Osteocyte (in vitro differentiated cells): ENCODE results near the gene TFF1. TPM values are rescaled to one million over a fixed set of nuclear protein-coding genes. Genes with fewer than 3 reads are reported as not detected.

Experiments
- DNase-seq: peaks from one replicate; pipeline ENCODE4 v3.0.0; 2021; ENCODE audit warnings: mixed read lengths; ENCODE audit not compliant: unreplicated experiment; ENCODE audit errors: extremely low spot score
- H3K27ac Mint-ChIP-seq: one replicate; pipeline ENCODE4 v1.8.0; 2021; ENCODE audit warnings: mild to moderate bottlenecking, mixed read lengths; ENCODE audit not compliant: unreplicated experiment
- H3K27me3 Mint-ChIP-seq: one replicate; pipeline ENCODE4 v1.8.0; 2021; ENCODE audit warnings: mixed read lengths; ENCODE audit not compliant: unreplicated experiment
- H3K36me3 Mint-ChIP-seq: one replicate; pipeline ENCODE4 v1.8.0; 2021; ENCODE audit warnings: mixed read lengths; ENCODE audit not compliant: unreplicated experiment
- H3K4me1 Mint-ChIP-seq: one replicate; pipeline ENCODE4 v1.8.0; 2021; ENCODE audit warnings: mixed read lengths; ENCODE audit not compliant: unreplicated experiment
- H3K4me3 Mint-ChIP-seq: one replicate; pipeline ENCODE4 v1.8.0; 2021; ENCODE audit warnings: mild to moderate bottlenecking, moderate library complexity, mixed read lengths; ENCODE audit not compliant: unreplicated experiment
- H3K9me3 Mint-ChIP-seq: one replicate; pipeline ENCODE4 v1.8.0; 2021; ENCODE audit warnings: mixed read lengths; ENCODE audit not compliant: unreplicated experiment
- total RNA-seq: library from RNA; stranded (reverse); gene quantifications from 2 replicates; pipeline ENCODE4 v1.2.1, GENCODE V29; 2021
- TF ChIP-seq, protein P1 (sequence below): fragments of 200-600 bp; sonication (generic); IDR thresholded peaks from 2 replicates; pipeline ENCODE4 v1.5.0; 2021; ENCODE audit warnings: antibody characterized with exemption, mild to moderate bottlenecking, moderate library complexity

The TFF1 gene
- total RNA-seq, 1 donor from 2014 or later, result not detected

DNA sequence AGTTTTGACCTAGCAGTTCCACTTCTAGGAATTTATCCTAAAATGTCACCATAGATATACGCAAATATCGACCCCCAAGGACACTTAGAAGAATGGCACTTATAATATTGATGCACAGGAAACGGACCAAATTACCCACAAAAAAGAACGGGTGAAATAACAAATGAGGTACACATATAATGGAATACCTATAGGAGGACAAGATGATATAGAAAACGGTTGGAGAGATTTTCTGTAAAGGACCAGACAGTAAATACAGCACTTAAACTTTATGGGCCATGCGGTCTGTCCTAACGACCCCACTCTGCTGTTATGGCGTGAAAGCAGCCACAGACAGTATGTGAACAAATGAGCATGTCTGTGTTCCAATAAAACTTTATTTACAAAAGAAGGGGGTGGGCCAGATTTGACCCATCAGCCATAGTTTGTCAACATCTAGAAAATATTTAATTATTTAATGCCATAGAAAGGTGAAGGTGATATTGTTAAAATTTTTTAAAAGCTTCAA is 27.2 kb upstream of the TFF1 start:
- H3K9me3 Mint-ChIP-seq, result no peaks in the 10 kb centered on the region
- H3K36me3 Mint-ChIP-seq, result no peaks in the 10 kb centered on the region
- peak overlapping the region; percentile 63 for H3K27ac Mint-ChIP-seq
- no peak for DNase-seq
- H3K4me1 Mint-ChIP-seq, result peaks cover 40% of the 10 kb centered on the region
- H3K4me3 Mint-ChIP-seq, result no peak overlapping the region
- peaks cover 28% of the 10 kb centered on the region for H3K27me3 Mint-ChIP-seq
- TF ChIP-seq, protein P1, sequence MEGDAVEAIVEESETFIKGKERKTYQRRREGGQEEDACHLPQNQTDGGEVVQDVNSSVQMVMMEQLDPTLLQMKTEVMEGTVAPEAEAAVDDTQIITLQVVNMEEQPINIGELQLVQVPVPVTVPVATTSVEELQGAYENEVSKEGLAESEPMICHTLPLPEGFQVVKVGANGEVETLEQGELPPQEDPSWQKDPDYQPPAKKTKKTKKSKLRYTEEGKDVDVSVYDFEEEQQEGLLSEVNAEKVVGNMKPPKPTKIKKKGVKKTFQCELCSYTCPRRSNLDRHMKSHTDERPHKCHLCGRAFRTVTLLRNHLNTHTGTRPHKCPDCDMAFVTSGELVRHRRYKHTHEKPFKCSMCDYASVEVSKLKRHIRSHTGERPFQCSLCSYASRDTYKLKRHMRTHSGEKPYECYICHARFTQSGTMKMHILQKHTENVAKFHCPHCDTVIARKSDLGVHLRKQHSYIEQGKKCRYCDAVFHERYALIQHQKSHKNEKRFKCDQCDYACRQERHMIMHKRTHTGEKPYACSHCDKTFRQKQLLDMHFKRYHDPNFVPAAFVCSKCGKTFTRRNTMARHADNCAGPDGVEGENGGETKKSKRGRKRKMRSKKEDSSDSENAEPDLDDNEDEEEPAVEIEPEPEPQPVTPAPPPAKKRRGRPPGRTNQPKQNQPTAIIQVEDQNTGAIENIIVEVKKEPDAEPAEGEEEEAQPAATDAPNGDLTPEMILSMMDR, result no peak

DNA sequence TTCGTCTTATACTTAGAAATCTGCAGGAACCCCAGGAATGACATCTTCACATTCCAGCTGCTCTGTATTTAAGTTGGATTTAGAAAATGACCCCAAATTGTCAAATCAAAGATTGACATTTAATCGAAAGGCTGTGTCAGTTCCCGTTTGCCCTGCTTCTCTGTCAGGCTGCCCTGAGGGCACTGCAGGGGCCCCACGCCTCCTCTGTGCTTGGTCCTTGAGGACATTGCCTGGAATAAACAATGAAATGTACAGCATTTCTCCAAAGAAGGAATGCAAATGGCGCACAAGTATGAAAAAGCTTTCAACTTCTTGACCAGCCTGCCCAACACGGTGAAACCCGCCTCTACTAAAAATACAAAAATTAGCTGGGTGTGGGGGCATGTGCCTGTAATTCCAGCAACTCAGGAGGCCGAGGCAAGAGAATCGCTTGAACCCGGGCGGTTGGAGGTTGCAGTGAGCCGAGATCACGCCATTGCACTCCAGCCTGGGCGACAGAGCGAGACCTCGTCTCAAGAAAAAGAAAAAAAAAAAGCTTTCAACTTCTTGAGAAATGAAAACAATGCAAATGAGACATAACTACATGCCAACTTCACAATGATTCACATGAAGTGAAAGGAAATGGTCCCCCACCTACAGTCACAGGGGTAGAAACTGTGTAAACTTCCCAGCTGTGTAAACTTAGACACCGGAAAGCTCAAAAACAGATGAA is 26.6 kb upstream of the TFF1 start:
- no peak for DNase-seq
- peak overlapping the region; percentile 5 for H3K4me3 Mint-ChIP-seq
- TF ChIP-seq, protein P1, result no peak
- no peaks in the 10 kb centered on the region for H3K9me3 Mint-ChIP-seq
- H3K27ac Mint-ChIP-seq, result peak overlapping the region; percentile 63
- H3K4me1 Mint-ChIP-seq, result peaks cover 40% of the 10 kb centered on the region
- peaks cover 31% of the 10 kb centered on the region for H3K27me3 Mint-ChIP-seq
- no peaks in the 10 kb centered on the region for H3K36me3 Mint-ChIP-seq

DNA sequence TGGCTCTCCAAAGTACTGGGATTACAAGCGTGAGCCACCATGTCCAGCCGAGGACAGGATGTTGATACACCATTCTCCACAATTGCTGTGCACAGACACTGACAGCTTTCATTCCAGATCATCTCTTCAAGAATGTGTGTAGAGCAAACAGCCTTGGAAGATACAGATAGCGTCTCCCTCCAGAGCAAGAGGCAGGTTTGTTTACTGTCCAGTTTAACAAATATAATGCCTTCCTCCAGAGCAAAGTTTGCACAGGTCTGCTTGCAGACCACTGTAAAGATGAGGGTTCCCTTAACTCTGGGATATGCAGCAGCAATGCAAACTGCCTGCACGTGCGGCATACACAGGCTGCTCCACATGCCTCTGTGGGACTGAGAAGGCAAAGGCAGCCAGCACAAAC is 25.0 kb upstream of the TFF1 start:
- Mint-ChIP-seq H3K27me3 (peaks cover 32% of the 10 kb centered on the region), H3K9me3 (no peaks in the 10 kb centered on the region), H3K27ac (no peak overlapping the region), H3K4me1 (peaks cover 40% of the 10 kb centered on the region), H3K4me3 (no peak overlapping the region), H3K36me3 (no peaks in the 10 kb centered on the region)
- DNase-seq, result no peak
- TF ChIP-seq, protein P1, result no peak

DNA sequence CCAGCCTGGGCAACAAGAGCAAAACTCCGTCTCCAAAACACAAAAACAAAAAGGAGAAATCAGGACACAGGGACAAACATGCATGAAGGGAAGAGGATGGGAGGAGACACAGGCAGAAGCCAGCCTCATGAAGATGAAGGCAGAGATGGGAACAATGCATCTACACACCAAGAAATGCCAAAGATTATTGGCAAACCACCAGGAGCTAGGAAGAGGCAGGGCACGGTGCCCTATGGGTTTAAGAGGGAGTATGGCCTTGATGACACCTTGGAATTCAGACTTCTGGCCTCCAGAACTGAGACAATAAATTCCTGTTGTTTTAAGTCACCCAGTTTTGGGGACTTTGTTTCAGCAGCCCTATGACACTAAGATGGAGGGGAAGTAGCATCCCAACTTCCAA is 24.4 kb upstream of the TFF1 start:
- no peak for DNase-seq
- TF ChIP-seq, protein P1, result no peak
- Mint-ChIP-seq H3K4me3 (no peak overlapping the region), H3K27me3 (peaks cover 32% of the 10 kb centered on the region), H3K4me1 (peaks cover 36% of the 10 kb centered on the region), H3K36me3 (no peaks in the 10 kb centered on the region), H3K9me3 (no peaks in the 10 kb centered on the region), H3K27ac (no peak overlapping the region)

DNA sequence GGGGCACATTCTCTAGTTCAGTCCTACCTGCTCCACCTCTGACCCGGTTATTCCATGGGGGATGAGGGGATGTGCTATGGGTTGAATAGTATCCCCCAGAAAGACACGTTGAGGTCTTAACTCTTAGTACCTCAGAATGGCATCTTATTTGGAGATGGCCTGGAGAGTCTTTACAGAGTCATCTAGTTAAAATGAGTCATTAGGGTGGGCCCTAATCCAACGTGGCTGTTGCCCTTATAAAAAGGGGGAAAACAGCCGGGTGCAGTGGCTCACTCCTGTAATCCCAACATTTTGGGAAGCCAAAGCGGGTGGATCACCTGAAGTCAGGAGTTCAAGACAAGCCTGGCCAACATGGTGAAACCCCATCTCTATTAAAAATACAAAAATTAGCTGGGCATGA is 23.9 kb upstream of the TFF1 start:
- TF ChIP-seq, protein P1, result no peak
- Mint-ChIP-seq H3K9me3 (no peaks in the 10 kb centered on the region), H3K4me1 (peaks cover 35% of the 10 kb centered on the region), H3K27ac (no peak overlapping the region), H3K36me3 (no peaks in the 10 kb centered on the region), H3K27me3 (peaks cover 32% of the 10 kb centered on the region), H3K4me3 (no peak overlapping the region)
- DNase-seq, result no peak
